ENCODE data around the gene CYB5R2. TPM values are rescaled to one million over a fixed set of nuclear protein-coding genes. Genes with fewer than 3 reads are reported as not detected.

Gene CYB5R2
- total RNA-seq, 2 experiments from 2014 or later: not detected

- Histone ChIP-seq H3K36me3 (ENCODE audit: insufficient read depth, low read length) (no peaks in the 10 kb centered on the region), H3K27me3 (ENCODE audit: control insufficient read depth in 1 of 2, insufficient read depth in 2 of 2, low read length in 2 of 2) (no peaks in the 10 kb centered on the region), H3K9me3 (ENCODE audit: control insufficient read depth in 1 of 2, insufficient read depth in 1 of 2, low read length in 2 of 2) (no peaks in the 10 kb centered on the region), H3K27ac (ENCODE audit: low read depth in 1 of 2, low read length in 2 of 2) (no peak overlapping the region), H3K4me1 (ENCODE audit: insufficient read depth, low read length) (no peaks in the 10 kb centered on the region), H3K4me3 (ENCODE audit: low read length) (no peak overlapping the region)
- peaks cover 73% of the 10 kb centered on the region for H3K36me3 Mint-ChIP-seq (ENCODE audit: low read depth)
- H3K4me3 Mint-ChIP-seq: no peak overlapping the region
- intact Hi-C loops (cut with DNase I, micrococcal nuclease): no loop called here
- DNase-seq (no peak), ATAC-seq (ENCODE audit: poor library complexity) (no peak)
- no peaks in the 10 kb centered on the region for H3K27me3 Mint-ChIP-seq
- H3K9me3 Mint-ChIP-seq: no peaks in the 10 kb centered on the region
- no peak overlapping the region for H3K27ac Mint-ChIP-seq
- POLR2A ChIA-PET: no interaction called here
- no peak for TF ChIP-seq CTCF (IDR thresholded peaks at IDR 0.05)
- CTCF ChIA-PET: no interaction called here
- no peaks in the 10 kb centered on the region for H3K4me1 Mint-ChIP-seq (ENCODE audit: low read depth)
Measured at GRCh38 chr11:7619322-7619721, 54.0 kb downstream of the CYB5R2 start.

- no peak overlapping the region for H3K4me3 ChIP-seq (ENCODE audit: low read length)
- no peak overlapping the region for H3K4me3 Mint-ChIP-seq
- no peaks in the 10 kb centered on the region for H3K27me3 Mint-ChIP-seq
- intact Hi-C loops (cut with DNase I, micrococcal nuclease): no loop called here
- H3K9me3 ChIP-seq (ENCODE audit: control insufficient read depth in 1 of 2, insufficient read depth in 1 of 2, low read length in 2 of 2): no peaks in the 10 kb centered on the region
- peaks cover 72% of the 10 kb centered on the region for H3K36me3 Mint-ChIP-seq (ENCODE audit: low read depth)
- H3K36me3 ChIP-seq (ENCODE audit: insufficient read depth, low read length): no peaks in the 10 kb centered on the region
- ATAC-seq (ENCODE audit: poor library complexity) (no peak), DNase-seq (no peak)
- H3K27ac Mint-ChIP-seq: no peak overlapping the region
- no peak for TF ChIP-seq CTCF (IDR thresholded peaks at IDR 0.05)
- CTCF ChIA-PET: no interaction called here
- no peak overlapping the region for H3K27ac ChIP-seq (ENCODE audit: low read depth in 1 of 2, low read length in 2 of 2)
- H3K27me3 ChIP-seq (ENCODE audit: control insufficient read depth in 1 of 2, insufficient read depth in 2 of 2, low read length in 2 of 2): no peaks in the 10 kb centered on the region
- H3K4me1 Mint-ChIP-seq (ENCODE audit: low read depth): no peaks in the 10 kb centered on the region
- no peaks in the 10 kb centered on the region for H3K9me3 Mint-ChIP-seq
- POLR2A ChIA-PET: no interaction called here
- H3K4me1 ChIP-seq (ENCODE audit: insufficient read depth, low read length): no peaks in the 10 kb centered on the region
Measured at GRCh38 chr11:7617032-7617431, 56.3 kb downstream of the CYB5R2 start.

Other genes starting within 250 kb of the CYB5R2 start
- not detected for gene OLFML1, start 188.0 kb downstream of the CYB5R2 start, total RNA-seq
- gene PPFIBP2, start 159.5 kb downstream of the CYB5R2 start, total RNA-seq: 10 to 100 TPM; 27.0 to 35.9 TPM
- gene OVCH2, start 33.0 kb upstream of the CYB5R2 start, total RNA-seq: not detected
- gene OR5P2, start 123.4 kb upstream of the CYB5R2 start, total RNA-seq: not detected
- not detected for gene OR5P3, start 157.3 kb upstream of the CYB5R2 start, total RNA-seq